Osteoblast (primary cell): ENCODE measurements around the gene GRIN2C. TPM values are rescaled to one million over a fixed set of nuclear protein-coding genes. Genes with fewer than 3 reads are reported as not detected.

Experiments
- DNase-seq: peaks from one replicate; pipeline ENCODE4 v3.0.0; 2011; ENCODE audit warnings: low spot score, mixed read lengths; ENCODE audit not compliant: insufficient read length; ENCODE audit errors: missing footprints
- H2AFZ ChIP-seq: 2 replicates; pipeline ENCODE4 v1.6.0; 2011; ENCODE audit warnings: mild to moderate bottlenecking, low read length
- H3K27ac ChIP-seq: 2 replicates; pipeline ENCODE4 v1.5.1; 2011; ENCODE audit warnings: mild to moderate bottlenecking, low read depth, low read length, moderate library complexity
- H3K27me3 ChIP-seq: 2 replicates; pipeline ENCODE4 v1.6.0; 2012; ENCODE audit warnings: mild to moderate bottlenecking, control low read depth, inconsistent platforms, low read length, moderate library complexity; ENCODE audit not compliant: insufficient read depth
- H3K36me3 ChIP-seq: 2 replicates; pipeline ENCODE4 v1.5.1; 2011; ENCODE audit warnings: mild to moderate bottlenecking, low read length, control low read depth, moderate library complexity; ENCODE audit not compliant: insufficient read depth
- H3K4me1 ChIP-seq: 2 replicates; pipeline ENCODE4 v1.5.1; 2011; ENCODE audit warnings: mild to moderate bottlenecking, low read length, control low read depth, moderate library complexity; ENCODE audit not compliant: insufficient read depth
- H3K4me2 ChIP-seq: 2 replicates; pipeline ENCODE4 v1.6.0; 2011; ENCODE audit warnings: mild to moderate bottlenecking, low read length; ENCODE audit not compliant: insufficient read depth
- H3K4me3 ChIP-seq: fragments of 200-600 bp; sonication (generic); 3 replicates; pipeline ENCODE4 v1.5.1; 2012; ENCODE audit warnings: mild to moderate bottlenecking, low read length, inconsistent platforms; ENCODE audit not compliant: insufficient read depth
- H3K79me2 ChIP-seq: 2 replicates; pipeline ENCODE4 v1.6.0; 2012; ENCODE audit warnings: mild to moderate bottlenecking, low read length, control low read depth, inconsistent platforms; ENCODE audit not compliant: insufficient read depth
- H3K9me3 ChIP-seq: 2 replicates; pipeline ENCODE4 v1.5.1; 2011; ENCODE audit warnings: low read depth, low read length, control low read depth
- H4K20me1 ChIP-seq: 2 replicates; pipeline ENCODE4 v1.6.0; 2012; ENCODE audit warnings: mild to moderate bottlenecking, low read length, control low read depth; ENCODE audit not compliant: insufficient read depth
- total RNA-seq: library from RNA; depleted of rRNA; stranded (reverse); fragments of >200 nt; gene quantifications from 2 replicates; pipeline ENCODE4 v1.2.3, GENCODE V29; 2012
- TF ChIP-seq, protein P1 (sequence below): IDR thresholded peaks from 2 replicates; pipeline ENCODE4 v1.5.1; 2011; ENCODE audit warnings: mild to moderate bottlenecking, low read depth, low read length, moderate library complexity; ENCODE audit errors: extremely low read depth

Gene GRIN2C
- total RNA-seq, 1 donor, result 0.72 TPM

DNA sequence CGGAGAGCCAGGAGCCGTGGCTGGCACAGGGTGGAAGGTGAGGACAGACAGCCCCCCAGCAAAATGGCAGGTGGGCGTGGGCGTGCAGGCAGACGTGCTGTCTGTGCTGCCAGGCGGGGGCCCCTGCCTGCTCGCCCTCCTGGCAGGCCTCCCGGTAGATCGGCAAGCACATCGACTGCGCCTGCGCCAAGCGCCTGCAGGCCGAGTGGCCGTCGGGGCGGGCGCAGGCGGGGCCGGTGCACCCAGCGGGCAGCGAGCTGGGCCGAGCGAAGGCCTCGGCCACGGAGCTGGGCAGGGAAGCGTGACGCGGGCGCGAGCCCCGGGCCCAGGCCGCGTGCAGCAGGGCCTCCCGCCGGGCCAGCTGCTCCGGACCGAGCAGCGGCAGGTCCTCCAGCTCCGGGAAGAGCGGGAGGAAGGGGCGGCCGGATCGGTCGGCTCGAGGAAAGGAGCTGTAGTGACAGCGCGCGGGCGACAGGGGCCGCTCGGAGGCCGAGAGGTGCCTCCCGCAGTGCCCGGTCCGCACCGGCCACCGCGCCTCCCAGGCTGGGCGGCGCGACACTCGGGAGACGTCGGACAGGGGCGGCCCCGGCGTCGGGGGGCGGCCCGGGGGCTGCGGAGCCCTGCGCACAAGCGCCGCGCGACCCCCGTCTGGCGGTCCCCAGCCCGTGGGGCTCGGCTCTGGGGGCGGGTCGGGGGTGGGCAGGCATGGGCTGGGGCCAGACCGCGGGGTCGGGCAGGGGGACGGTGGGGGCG lies 16.9 kb downstream of the GRIN2C start:
- H3K4me2 ChIP-seq, result peak overlapping the region; percentile 65
- no peaks in the 10 kb centered on the region for H3K36me3 ChIP-seq
- no peaks in the 10 kb centered on the region for H3K79me2 ChIP-seq
- H2AFZ ChIP-seq, result peak overlapping the region; percentile 29
- peak; percentile 100 for DNase-seq
- no peaks in the 10 kb centered on the region for H4K20me1 ChIP-seq
- H3K27me3 ChIP-seq, result no peaks in the 10 kb centered on the region
- H3K4me3 ChIP-seq, result peak overlapping the region; percentile 64
- TF ChIP-seq, protein P1, sequence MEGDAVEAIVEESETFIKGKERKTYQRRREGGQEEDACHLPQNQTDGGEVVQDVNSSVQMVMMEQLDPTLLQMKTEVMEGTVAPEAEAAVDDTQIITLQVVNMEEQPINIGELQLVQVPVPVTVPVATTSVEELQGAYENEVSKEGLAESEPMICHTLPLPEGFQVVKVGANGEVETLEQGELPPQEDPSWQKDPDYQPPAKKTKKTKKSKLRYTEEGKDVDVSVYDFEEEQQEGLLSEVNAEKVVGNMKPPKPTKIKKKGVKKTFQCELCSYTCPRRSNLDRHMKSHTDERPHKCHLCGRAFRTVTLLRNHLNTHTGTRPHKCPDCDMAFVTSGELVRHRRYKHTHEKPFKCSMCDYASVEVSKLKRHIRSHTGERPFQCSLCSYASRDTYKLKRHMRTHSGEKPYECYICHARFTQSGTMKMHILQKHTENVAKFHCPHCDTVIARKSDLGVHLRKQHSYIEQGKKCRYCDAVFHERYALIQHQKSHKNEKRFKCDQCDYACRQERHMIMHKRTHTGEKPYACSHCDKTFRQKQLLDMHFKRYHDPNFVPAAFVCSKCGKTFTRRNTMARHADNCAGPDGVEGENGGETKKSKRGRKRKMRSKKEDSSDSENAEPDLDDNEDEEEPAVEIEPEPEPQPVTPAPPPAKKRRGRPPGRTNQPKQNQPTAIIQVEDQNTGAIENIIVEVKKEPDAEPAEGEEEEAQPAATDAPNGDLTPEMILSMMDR, result peak; percentile 22
- no peak overlapping the region for H3K27ac ChIP-seq
- H3K9me3 ChIP-seq, result no peaks in the 10 kb centered on the region
- peaks cover 4% of the 10 kb centered on the region for H3K4me1 ChIP-seq

DNA sequence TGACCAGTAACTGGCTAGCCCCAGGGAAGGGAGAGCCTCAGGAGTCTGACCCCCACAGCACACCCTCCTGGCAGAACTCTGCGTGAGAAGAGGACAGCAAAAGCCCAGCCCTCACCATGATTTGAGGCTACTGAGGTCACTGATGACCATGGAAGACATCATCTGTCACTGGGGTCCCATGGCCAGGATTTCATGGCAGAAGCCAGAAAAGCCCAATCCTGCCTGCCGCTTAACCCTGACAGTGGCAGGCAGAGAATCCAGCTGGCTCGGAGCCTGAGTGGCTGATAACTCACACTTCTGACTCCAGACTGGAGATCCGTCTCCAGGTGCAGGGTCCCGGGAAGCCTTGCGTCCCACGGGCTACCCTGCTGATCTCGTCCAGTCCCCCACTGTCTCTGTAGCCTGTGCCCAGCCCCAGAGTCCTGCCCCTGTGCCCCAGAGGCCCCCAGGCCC lies 17.5 kb downstream of the GRIN2C start:
- H3K4me3 ChIP-seq, result peak overlapping the region; percentile 64

DNA sequence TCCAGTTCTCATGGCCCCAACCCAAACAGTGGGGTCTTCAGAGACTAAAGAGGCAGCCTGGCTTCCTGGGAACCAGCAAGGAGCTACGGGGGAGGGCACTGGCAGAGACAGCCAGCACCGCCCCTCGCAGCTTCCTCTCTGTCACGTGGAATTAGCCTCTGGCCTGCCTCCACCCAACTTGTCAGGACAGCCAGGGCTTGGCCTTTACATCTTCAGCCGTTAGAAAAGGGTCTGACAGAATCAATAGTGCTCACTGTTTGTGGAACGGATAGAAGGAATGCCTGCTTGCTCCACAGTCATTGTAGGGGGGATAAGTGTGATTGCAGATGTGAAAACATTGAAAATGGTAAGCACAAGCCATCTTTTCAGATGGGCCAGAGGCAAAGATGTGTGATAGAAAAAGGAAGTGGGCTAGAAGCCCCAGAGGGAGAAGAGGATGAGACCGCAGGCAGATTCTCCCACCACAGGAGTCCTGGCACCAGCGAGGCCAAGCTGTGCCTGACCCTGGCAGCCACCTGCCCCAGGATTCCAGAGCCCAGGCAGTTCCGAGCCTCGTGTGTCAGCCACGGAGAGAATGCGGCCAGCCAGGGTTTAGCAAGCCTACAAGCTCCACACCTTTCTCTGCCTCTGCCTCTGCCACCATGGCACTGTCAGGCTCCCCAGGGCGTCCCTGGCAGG lies 18.6 kb downstream of the GRIN2C start:
- H3K36me3 ChIP-seq, result no peaks in the 10 kb centered on the region
- H3K4me2 ChIP-seq, result no peak overlapping the region
- peak; percentile 96 for DNase-seq
- no peak overlapping the region for H2AFZ ChIP-seq
- no peaks in the 10 kb centered on the region for H3K27me3 ChIP-seq
- no peak overlapping the region for H3K4me3 ChIP-seq
- H3K4me1 ChIP-seq, result peaks cover 4% of the 10 kb centered on the region
- TF ChIP-seq, protein P1, result no peak
- H3K9me3 ChIP-seq, result no peaks in the 10 kb centered on the region
- no peaks in the 10 kb centered on the region for H3K79me2 ChIP-seq
- H3K27ac ChIP-seq, result no peak overlapping the region
- H4K20me1 ChIP-seq, result no peaks in the 10 kb centered on the region

More for the DNA sequence above, 17.5 kb downstream of the GRIN2C start:
- Histone ChIP-seq H4K20me1 (no peaks in the 10 kb centered on the region), H3K79me2 (no peaks in the 10 kb centered on the region), H3K36me3 (no peaks in the 10 kb centered on the region), H3K27me3 (no peaks in the 10 kb centered on the region), H2AFZ (peak overlapping the region; percentile 29), H3K4me2 (peak overlapping the region; percentile 65), H3K4me1 (peaks cover 4% of the 10 kb centered on the region), H3K27ac (no peak overlapping the region), H3K9me3 (no peaks in the 10 kb centered on the region)
- no peak for DNase-seq
- TF ChIP-seq, protein P1, result no peak
